ENCODE measurements around the gene NEURL2. TPM values are rescaled to one million over a fixed set of nuclear protein-coding genes. Genes with fewer than 3 reads are reported as not detected.
"Not testable (repeated sequence)": the region's sequence is repeated elsewhere in the genome, so short reads cannot be mapped to it uniquely, and the experiment has no call there.

Gene NEURL2
- total and polyA plus RNA-seq, 10 of the 15 experiments (the other 5 are each of a cell fraction or from before 2014, with no cell fraction given) = 0.53 to 7.0 (median 2.7) TPM

- WGBS (ENCODE audit: insufficient coverage, insufficient replicate concordance, low lambda C conversion rate, missing lambda C conversion rate) = 94% methylated on average over 14 of the region's 17 CpGs
- POLR2A ChIA-PET = interaction anchor here (0.7 kb wide), 1 partner anchor 39 kb away, joined by 8 read pairs; no protein-coding TSS in a partner anchor
- not testable (repeated sequence) for H3K9me3 ChIP-seq (replicated peaks; ENCODE audit: control insufficient read depth, insufficient read depth, low read length)
These were observed 40.7 kb upstream of the NEURL2 start for GRCh38 chr20:45931680-45932079.

GRCh38 chr20:45927071-45927878 is 36.3 kb upstream of the NEURL2 start:
- no peak overlapping the region for H3K27ac ChIP-seq (ENCODE audit: control insufficient read depth, insufficient read depth)
- no peak overlapping the region for H3K4me2 ChIP-seq (ENCODE audit: control insufficient read depth, insufficient read depth)
- no peak for FAIRE-seq
- ChIA-PET POLR2A (interaction anchor here (1.2 to 1.4 kb wide), 2 partner anchors 8 to 34 kb away, joined by 3 read pairs; no protein-coding TSS in a partner anchor), CTCF (interaction anchor here (1.0 kb wide), 1 partner anchor 8 kb away, joined by 4 read pairs; no protein-coding TSS in a partner anchor), SMC1A (ENCODE audit: uncharacterized antibody, unreplicated experiment) (interaction anchor here (3.8 kb wide), 1 partner anchor 128 kb away, joined by 11 read pairs; no protein-coding TSS in a partner anchor), RAD21 (ENCODE audit: unreplicated experiment) (no interaction called here)
- intact Hi-C loops (cut with micrococcal nuclease; ENCODE audit: unreplicated experiment) = no loop called here
- in situ Hi-C loops (cut with MboI) = no loop called here
- H3K27me3 ChIP-seq (replicated peaks in 1 of 2; ENCODE audit: control insufficient read depth in 2 of 2, insufficient read depth in 2 of 2, low read length in 1 of 2) = no peaks in the 10 kb centered on the region
- no peak for ATAC-seq
- TF ChIP-seq RAD21 (IDR thresholded peaks at IDR 0.05; ENCODE audit: insufficient read depth, low read depth, low read length) (no peak), TBL1XR1 (IDR thresholded peaks at IDR 0.05; ENCODE audit: low read depth, low read length) (no peak), SIX5 (IDR thresholded peaks at IDR 0.05; ENCODE audit: low read depth, low read length, severe bottlenecking) (no peak), TCF7 (IDR thresholded peaks at IDR 0.05; ENCODE audit: borderline replicate concordance) (no peak), MXI1 (IDR thresholded peaks at IDR 0.05; ENCODE audit: low read depth, low read length) (no peak), CBX3 (IDR thresholded peaks at IDR 0.05; ENCODE audit: borderline replicate concordance, low read depth) (no peak), ZZZ3 (IDR thresholded peaks at IDR 0.05; ENCODE audit: control insufficient read depth, insufficient read length, low read depth) (no peak), ZNF384 (IDR thresholded peaks at IDR 0.05; ENCODE audit: borderline replicate concordance, low read depth, low read length) (no peak), ATF7 (IDR thresholded peaks at IDR 0.05; ENCODE audit: low read depth) (no peak), RBBP5 (conservative IDR thresholded peaks at IDR 0.05) (no peak), IKZF1 (conservative IDR thresholded peaks at IDR 0.05) (no peak)
- TF ChIP-seq, protein P1, sequence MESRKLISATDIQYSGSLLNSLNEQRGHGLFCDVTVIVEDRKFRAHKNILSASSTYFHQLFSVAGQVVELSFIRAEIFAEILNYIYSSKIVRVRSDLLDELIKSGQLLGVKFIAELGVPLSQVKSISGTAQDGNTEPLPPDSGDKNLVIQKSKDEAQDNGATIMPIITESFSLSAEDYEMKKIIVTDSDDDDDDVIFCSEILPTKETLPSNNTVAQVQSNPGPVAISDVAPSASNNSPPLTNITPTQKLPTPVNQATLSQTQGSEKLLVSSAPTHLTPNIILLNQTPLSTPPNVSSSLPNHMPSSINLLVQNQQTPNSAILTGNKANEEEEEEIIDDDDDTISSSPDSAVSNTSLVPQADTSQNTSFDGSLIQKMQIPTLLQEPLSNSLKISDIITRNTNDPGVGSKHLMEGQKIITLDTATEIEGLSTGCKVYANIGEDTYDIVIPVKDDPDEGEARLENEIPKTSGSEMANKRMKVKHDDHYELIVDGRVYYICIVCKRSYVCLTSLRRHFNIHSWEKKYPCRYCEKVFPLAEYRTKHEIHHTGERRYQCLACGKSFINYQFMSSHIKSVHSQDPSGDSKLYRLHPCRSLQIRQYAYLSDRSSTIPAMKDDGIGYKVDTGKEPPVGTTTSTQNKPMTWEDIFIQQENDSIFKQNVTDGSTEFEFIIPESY (IDR thresholded peaks at IDR 0.05) = no peak
- 60% methylated on average over 14 of the region's 14 CpGs for WGBS (ENCODE audit: insufficient coverage, insufficient replicate concordance, low lambda C conversion rate, missing lambda C conversion rate)
- H4K20me1 ChIP-seq (ENCODE audit: control insufficient read depth, insufficient read depth) = no peaks in the 10 kb centered on the region
- H3K9ac ChIP-seq (ENCODE audit: control insufficient read depth, insufficient read depth, low read length) = no peak overlapping the region
- no peaks in the 10 kb centered on the region for H3K4me1 ChIP-seq (ENCODE audit: control insufficient read depth, insufficient read depth, low read length)
- no TSS peak for BruUV-seq (replicated peaks)
- no peak overlapping the region for H2AFZ ChIP-seq (ENCODE audit: control insufficient read depth, low read depth, low read length)
- H3K4me3 ChIP-seq = no peak overlapping the region
- no peak for DNase-seq (ENCODE audit: low read depth, low spot score)
- no peaks in the 10 kb centered on the region for H3K9me3 ChIP-seq (replicated peaks; ENCODE audit: control insufficient read depth, insufficient read depth, low read length)
- H3K79me2 ChIP-seq (ENCODE audit: control insufficient read depth, insufficient read depth, low read length) = no peaks in the 10 kb centered on the region
- H3K36me3 ChIP-seq (ENCODE audit: control insufficient read depth in 2 of 2, insufficient read depth in 2 of 2, low read length in 1 of 2) = no peaks in the 10 kb centered on the region

More at GRCh38 chr20:45931680-45932079, 40.7 kb upstream of the NEURL2 start:
- H3K4me3 ChIP-seq; H3K27me3 ChIP-seq (replicated peaks in 1 of 2; ENCODE audit: control insufficient read depth in 2 of 2, insufficient read depth in 2 of 2, low read length in 1 of 2); H3K9ac ChIP-seq (ENCODE audit: control insufficient read depth, insufficient read depth, low read length); H3K27ac ChIP-seq (ENCODE audit: control insufficient read depth, insufficient read depth); in situ Hi-C loops (cut with MboI); DNase-seq (ENCODE audit: low read depth, low spot score); H3K4me2 ChIP-seq (ENCODE audit: control insufficient read depth, insufficient read depth); H3K4me1 ChIP-seq (ENCODE audit: control insufficient read depth, insufficient read depth, low read length); H2AFZ ChIP-seq (ENCODE audit: control insufficient read depth, low read depth, low read length); H3K36me3 ChIP-seq (ENCODE audit: control insufficient read depth in 2 of 2, insufficient read depth in 2 of 2, low read length in 1 of 2); SMC1A ChIA-PET (ENCODE audit: uncharacterized antibody, unreplicated experiment); H4K20me1 ChIP-seq (ENCODE audit: control insufficient read depth, insufficient read depth); intact Hi-C loops (cut with micrococcal nuclease; ENCODE audit: unreplicated experiment); FAIRE-seq; ATAC-seq; RAD21 ChIA-PET (ENCODE audit: unreplicated experiment); BruUV-seq (replicated peaks): not testable (repeated sequence)
- CTCF ChIA-PET = interaction anchor here (1.2 to 2.2 kb wide), 3 partner anchors 32 to 55 kb away, joined by 4 to 5 read pairs (median 5); no protein-coding TSS in a partner anchor
- peaks cover 23% of the 10 kb centered on the region for H3K79me2 ChIP-seq (ENCODE audit: control insufficient read depth, insufficient read depth, low read length)
